COLO668 (cell line): Measurements from ENCODE around the gene DNAI1.

ENCODE experiments used
- DNase-seq: peaks from one replicate; lab custom pipeline; 2025; ENCODE audit not compliant: unreplicated experiment; lab: John Stamatoyannopoulos, UW

DNAI1 gene

GRCh38 chr9:34486572-34486971 lies 28.0 kb downstream of the DNAI1 start:
- DNase-seq = no peak

- no peak for DNase-seq
Observed at GRCh38 chr9:34490360-34490759, 31.8 kb downstream of the DNAI1 start.

- DNase-seq = no peak
Observed at GRCh38 chr9:34490760-34491159, 32.2 kb downstream of the DNAI1 start.

- no peak for DNase-seq
Observed at GRCh38 chr9:34491596-34491995, 33.0 kb downstream of the DNAI1 start.

GRCh38 chr9:34492051-34492450 lies 33.4 kb downstream of the DNAI1 start:
- DNase-seq = no peak

GRCh38 chr9:34493972-34494535 lies 35.4 kb downstream of the DNAI1 start:
- DNase-seq = no peak

- no peak for DNase-seq
Observed at GRCh38 chr9:34496149-34496712, 37.6 kb downstream of the DNAI1 start.

- DNase-seq = no peak
Observed at GRCh38 chr9:34498553-34498952, 39.9 kb downstream of the DNAI1 start.

GRCh38 chr9:34499076-34499475 lies 40.5 kb downstream of the DNAI1 start:
- DNase-seq = no peak

GRCh38 chr9:34500623-34501267 lies 42.1 kb downstream of the DNAI1 start:
- peak; percentile 59 for DNase-seq

- no peak for DNase-seq
Observed at GRCh38 chr9:34501372-34501771, 42.8 kb downstream of the DNAI1 start.

GRCh38 chr9:34501889-34502425 lies 43.4 kb downstream of the DNAI1 start:
- DNase-seq = no peak

GRCh38 chr9:34502471-34502870 lies 43.9 kb downstream of the DNAI1 start:
- no peak for DNase-seq

GRCh38 chr9:34502891-34503290 lies 44.3 kb downstream of the DNAI1 start:
- no peak for DNase-seq

GRCh38 chr9:34503406-34503805 lies 44.8 kb downstream of the DNAI1 start:
- DNase-seq = no peak

GRCh38 chr9:34505370-34506120 lies 46.9 kb downstream of the DNAI1 start:
- DNase-seq = no peak

- DNase-seq = no peak
Observed at GRCh38 chr9:34506623-34507022, 48.0 kb downstream of the DNAI1 start.

GRCh38 chr9:34507556-34507955 lies 49.0 kb downstream of the DNAI1 start:
- no peak for DNase-seq

- DNase-seq = no peak
Observed at GRCh38 chr9:34507966-34508365, 49.4 kb downstream of the DNAI1 start.

- DNase-seq = no peak
Observed at GRCh38 chr9:34508463-34508862, 49.9 kb downstream of the DNAI1 start.

GRCh38 chr9:34508951-34509350 lies 50.3 kb downstream of the DNAI1 start:
- DNase-seq = no peak
